Measurements from ENCODE around the gene ATP11A. TPM values are rescaled to one million over a fixed set of nuclear protein-coding genes. Genes with fewer than 3 reads are reported as not detected.

The ATP11A gene
- total and polyA plus RNA-seq, 2 experiments from 2014 or later, result 12.3 to 52.6 TPM

- DNase-seq (ENCODE audit: low spot score), result peak; percentile 93
- no peaks in the 10 kb centered on the region for H3K36me3 ChIP-seq (ENCODE audit: insufficient read depth)
- H3F3A ChIP-seq (replicated peaks; ENCODE audit: low read depth), result no peaks in the 10 kb centered on the region
- no peaks in the 10 kb centered on the region for H3K79me2 ChIP-seq (replicated peaks; ENCODE audit: insufficient read depth)
- Mint-ChIP-seq H3K36me3 (ENCODE audit: low read depth) (peaks cover 63% of the 10 kb centered on the region), H3K27ac (peak overlapping the region; percentile 71; the same call in 1 of the 2 replicates), H3K4me3 (no peak overlapping the region; the same call in 2 of the 3 replicates), H3K27me3 (ENCODE audit: insufficient read depth, low read depth, poor library complexity) (peaks cover 25% of the 10 kb centered on the region), H3K4me1 (peaks cover 7% of the 10 kb centered on the region), H3K9me3 (peaks cover 11% of the 10 kb centered on the region; the same call in 2 of the 3 replicates)
- 0 out of 2 replicates have a peak overlapping the region, but pooled peaks have one; percentile 78 for H3K27ac ChIP-seq (ENCODE audit: low read depth)
- no peaks in the 10 kb centered on the region for H3K27me3 ChIP-seq (ENCODE audit: insufficient read depth)
- TF ChIP-seq STAT1 (IDR thresholded peaks at IDR 0.05; ENCODE audit: unreplicated experiment), result no peak
- TF ChIP-seq POLR2AphosphoS5 (IDR thresholded peaks at IDR 0.05; ENCODE audit: low read depth), result no peak
- TF ChIP-seq ZNF114 (CRISPR knock-in tag; IDR thresholded peaks at IDR 0.05), result no peak
- TF ChIP-seq ZNF331 (CRISPR knock-in tag; IDR thresholded peaks at IDR 0.05; ENCODE audit: low read depth), result no peak
- TF ChIP-seq ZNF462 (CRISPR knock-in tag; IDR thresholded peaks at IDR 0.05), result no peak
- TF ChIP-seq EZH2phosphoT487 (IDR thresholded peaks at IDR 0.05; ENCODE audit: unreplicated experiment), result no peak
- TF ChIP-seq CTCF (conservative IDR thresholded peaks at IDR 0.05; ENCODE audit: low read depth in 2 of 2), result peak; percentile 69 to 91
- TF ChIP-seq ETS1 (IDR thresholded peaks at IDR 0.05), result no peak
- no peak overlapping the region for H3K4me3 ChIP-seq
- H2AFZ ChIP-seq, result no peak overlapping the region
- no peaks in the 10 kb centered on the region for H3K4me1 ChIP-seq (ENCODE audit: insufficient read depth)
- H3K9me2 ChIP-seq (ENCODE audit: insufficient read depth), result no peaks in the 10 kb centered on the region
- peak; percentile 91 for ATAC-seq
- no peaks in the 10 kb centered on the region for H4K20me1 ChIP-seq (replicated peaks; ENCODE audit: insufficient read depth)
- no peak overlapping the region for H3K4me2 ChIP-seq
Measured at GRCh38 chr13:112873851-112874750, 184.3 kb downstream of the ATP11A start.

Measured in GM23338 (cell line).